B cell (primary cell): Measurements from ENCODE around the gene UNC79. TPM values are rescaled to one million over a fixed set of nuclear protein-coding genes. Genes with fewer than 3 reads are reported as not detected.

Experiments used
- ATAC-seq: fragments of 200-7000 bp; cut with Tn5 transposase; one replicate; pipeline ENCODE4 v1.10.0; 2021; ENCODE audit warnings: low read depth, mild to moderate bottlenecking, moderate number of reproducible peaks, moderate library complexity
- CTCF ChIA-PET: fragments of 350-600 bp; sonication (Branson Sonifier 250); formaldehyde crosslinking; loops from one replicate; lab custom pipeline; 2021; ENCODE audit warnings: antibody characterized with exemption, inconsistent platforms; lab: Charles Lee
- POLR2A ChIA-PET: fragments of 350-600 bp; sonication (Branson Sonifier 250); formaldehyde crosslinking; loops from one replicate; lab custom pipeline; 2021; ENCODE audit warnings: antibody characterized with exemption; lab: Charles Lee
- DNase-seq: peaks from one replicate; pipeline ENCODE4 v3.0.0; 2013
- H2AFZ ChIP-seq: 2 replicates; pipeline ENCODE4 v1.6.1; 2012; ENCODE audit warnings: mild to moderate bottlenecking, low read depth, low read length; ENCODE audit not compliant: insufficient read depth, poor library complexity, severe bottlenecking
- H3K27ac ChIP-seq, 2 donors: 1 replicate in 1 of 2; 2 replicates in 1 of 2; pipeline ENCODE4 v1.5.1; 2012 to 2013; ENCODE audit warnings: low read length in 2 of 2, mild to moderate bottlenecking in 2 of 2, moderate library complexity in 1 of 2
- H3K27me3 ChIP-seq, 4 experiments: fragments of 200-600 bp in 1 of 4; sonication (generic) in 1 of 4; replicated peaks in 1 of 4; 1 replicate in 2 of 4; 2 replicates in 2 of 4; pipeline versions ENCODE4 v1.6.1 to v1.7.0; 2013 to 2016; ENCODE audit warnings: low read length in 3 of 4, mild to moderate bottlenecking in 2 of 4, mixed read lengths in 1 of 4, moderate library complexity in 1 of 4; ENCODE audit not compliant: insufficient read depth in 4 of 4, control insufficient read depth in 3 of 4; ENCODE audit errors: control extremely low read depth in 1 of 4
- H3K36me3 ChIP-seq, 2 experiments: replicated peaks in 1 of 2; 1 replicate in 1 of 2; 2 replicates in 1 of 2; pipeline versions ENCODE4 v1.6.1 to v1.7.1; 2013; ENCODE audit warnings: low read length in 1 of 2; ENCODE audit not compliant: insufficient read depth in 2 of 2, control insufficient read depth in 1 of 2; ENCODE audit errors: control extremely low read depth in 1 of 2, extremely low read depth in 1 of 2
- H3K4me1 ChIP-seq, 2 donors: fragments of 200-600 bp in 1 of 2; sonication (generic) in 1 of 2; 1 replicate in 1 of 2; 2 replicates in 1 of 2; pipeline versions ENCODE4 v1.5.1 to v1.6.1; 2013 to 2017; ENCODE audit warnings: low read length in 2 of 2; ENCODE audit not compliant: control insufficient read depth in 2 of 2, insufficient read depth in 2 of 2
- H3K4me2 ChIP-seq: replicated peaks from 2 replicates; pipeline ENCODE3; 2012; ENCODE audit warnings: mild to moderate bottlenecking, low read depth, low read length; ENCODE audit not compliant: poor library complexity, severe bottlenecking
- H3K4me3 ChIP-seq, 5 experiments: fragments of 200-600 bp in 1 of 5; sonication (generic) in 1 of 5; 1 replicate in 3 of 5; 2 replicates in 2 of 5; pipeline versions ENCODE4 v1.5.1 to v1.7.0; 2011 to 2016; ENCODE audit warnings: low read length in 4 of 5, mild to moderate bottlenecking in 4 of 5, low read depth in 2 of 5, control low read depth in 1 of 5, moderate library complexity in 1 of 5; ENCODE audit not compliant: insufficient read depth in 1 of 5; ENCODE audit errors: control extremely low read depth in 1 of 5, extremely low read depth in 1 of 5
- H3K79me2 ChIP-seq: fragments of 200-600 bp; sonication (generic); one replicate; pipeline ENCODE4 v1.6.0; 2016; ENCODE audit warnings: low read length; ENCODE audit not compliant: control insufficient read depth, insufficient read depth
- H3K9ac ChIP-seq: fragments of 200-600 bp; sonication (generic); 2 replicates; pipeline ENCODE4 v1.6.1; 2017; ENCODE audit warnings: mild to moderate bottlenecking, low read length, moderate library complexity
- H3K9me3 ChIP-seq, 3 donors: one replicate each; pipeline versions ENCODE4 v1.6.1 to v1.7.1; 2013; ENCODE audit warnings: low read length in 2 of 3; ENCODE audit not compliant: control insufficient read depth in 2 of 3, insufficient read depth in 1 of 3; ENCODE audit errors: control extremely low read depth in 1 of 3
- H4K20me1 ChIP-seq: 2 replicates; pipeline ENCODE4 v1.6.0; 2012; ENCODE audit warnings: mild to moderate bottlenecking, low read length; ENCODE audit not compliant: insufficient read depth, control insufficient read depth, poor library complexity, severe bottlenecking
- H3K27ac Mint-ChIP-seq: one replicate; pipeline ENCODE4 v1.8.0; 2021; ENCODE audit warnings: mixed read lengths
- H3K27me3 Mint-ChIP-seq: one replicate; pipeline ENCODE4 v1.8.0; 2021; ENCODE audit warnings: mixed read lengths
- H3K4me1 Mint-ChIP-seq: one replicate; pipeline ENCODE4 v1.8.0; 2021; ENCODE audit warnings: mixed read lengths
- H3K4me3 Mint-ChIP-seq: one replicate; pipeline ENCODE4 v1.8.0; 2021; ENCODE audit warnings: mixed read lengths
- H3K9me3 Mint-ChIP-seq: one replicate; pipeline ENCODE4 v1.8.0; 2022; ENCODE audit warnings: mixed read lengths; ENCODE audit not compliant: insufficient read depth
- CTCF ChIP-seq: fragments of 200-600 bp; IDR thresholded peaks from one replicate; pipeline ENCODE4 v1.8.0; 2022; ENCODE audit warnings: antibody characterized with exemption, mild to moderate bottlenecking
- EZH2 ChIP-seq: IDR thresholded peaks from 2 replicates; pipeline ENCODE4 v1.6.1; 2012; ENCODE audit warnings: borderline replicate concordance, low read depth, mild to moderate bottlenecking, moderate library complexity, low read length; ENCODE audit not compliant: insufficient read depth, poor library complexity, severe bottlenecking
- WGBS: methylation state at CpG from one replicate; pipeline ENCODE4 v1.1.5; 2013; ENCODE audit warnings: missing lambda C conversion rate; ENCODE audit not compliant: insufficient coverage; 5-methylcytosine and 5-hydroxymethylcytosine counted together
- intact Hi-C: fragments of 100-400 bp; cut with micrococcal nuclease; formaldehyde crosslinking; loops from one replicate; pipeline ENCODE4 v1.10.0; 2022
- polyA plus RNA-seq: library from polyadenylated mRNA; depleted of rRNA; stranded (reverse); fragments of >200 nt; gene quantifications from 2 replicates; pipeline ENCODE4 v1.2.3, GENCODE V29; 2012
- total RNA-seq, 2 donors: library from RNA; stranded (reverse); fragments of 120-200 nt in 1 of 2; gene quantifications; 1 replicate in 1 of 2; 2 replicates in 1 of 2; pipeline versions ENCODE4 v1.2.3 to v1.2.4, GENCODE V29; 2013 to 2022

Gene UNC79
- total and polyA plus RNA-seq, 2 donors (not counting 1 experiment from before 2014, with no cell fraction given), result 0.04 to 0.15 TPM

DNA sequence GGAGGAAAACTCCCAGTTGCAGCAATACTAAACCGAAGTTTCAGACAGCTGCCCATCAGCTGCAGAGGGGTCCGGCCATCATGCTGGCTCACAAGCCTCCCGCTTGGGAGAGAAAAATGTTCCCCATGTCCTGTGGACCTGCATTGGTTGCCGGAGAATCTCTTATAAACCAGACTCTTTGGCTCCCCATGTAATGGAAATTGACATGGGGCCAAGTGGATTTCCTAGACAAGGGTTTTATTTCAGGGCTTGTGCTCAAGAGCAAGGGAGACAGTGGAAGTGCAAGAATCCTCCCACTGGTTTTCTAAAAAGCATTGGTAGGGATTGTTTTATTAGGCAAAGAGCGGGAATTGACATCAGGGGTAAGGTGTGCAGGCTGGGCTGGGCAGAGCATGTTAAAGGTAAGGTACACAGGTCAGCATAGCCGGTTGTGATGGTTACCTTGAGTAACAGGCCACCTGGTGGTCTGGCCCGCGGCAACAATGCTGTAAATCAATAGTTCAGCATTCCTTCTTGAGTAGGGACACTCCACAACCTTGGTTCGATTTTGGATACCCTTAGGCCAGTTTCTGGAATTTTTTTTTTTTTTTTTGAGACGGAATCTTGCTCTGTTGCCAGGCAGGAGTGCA lies 135.4 kb downstream of the UNC79 start:
- no peaks in the 10 kb centered on the region for H3K9me3 ChIP-seq
- DNase-seq, result no peak
- H3K79me2 ChIP-seq, result no peaks in the 10 kb centered on the region
- H4K20me1 ChIP-seq, result no peaks in the 10 kb centered on the region
- POLR2A ChIA-PET, result no interaction called here
- H3K9ac ChIP-seq, result no peak overlapping the region
- Mint-ChIP-seq H3K4me1 (no peaks in the 10 kb centered on the region), H3K27ac (no peak overlapping the region), H3K27me3 (peaks cover 23% of the 10 kb centered on the region), H3K9me3 (no peaks in the 10 kb centered on the region), H3K4me3 (no peak overlapping the region)
- H3K27me3 ChIP-seq, result no peaks in the 10 kb centered on the region
- no peak overlapping the region for H2AFZ ChIP-seq
- no peak for TF ChIP-seq CTCF
- TF ChIP-seq EZH2, result no peak
- H3K36me3 ChIP-seq, result no peaks in the 10 kb centered on the region
- ATAC-seq, result no peak
- no peak overlapping the region for H3K4me3 ChIP-seq
- CTCF ChIA-PET, result no interaction called here
- H3K4me2 ChIP-seq, result no peak overlapping the region
- 90% methylated on average over 8 of the region's 10 CpGs for WGBS
- no peak overlapping the region for H3K27ac ChIP-seq
- H3K4me1 ChIP-seq, result no peaks in the 10 kb centered on the region
- intact Hi-C loops, result no loop called here

DNA sequence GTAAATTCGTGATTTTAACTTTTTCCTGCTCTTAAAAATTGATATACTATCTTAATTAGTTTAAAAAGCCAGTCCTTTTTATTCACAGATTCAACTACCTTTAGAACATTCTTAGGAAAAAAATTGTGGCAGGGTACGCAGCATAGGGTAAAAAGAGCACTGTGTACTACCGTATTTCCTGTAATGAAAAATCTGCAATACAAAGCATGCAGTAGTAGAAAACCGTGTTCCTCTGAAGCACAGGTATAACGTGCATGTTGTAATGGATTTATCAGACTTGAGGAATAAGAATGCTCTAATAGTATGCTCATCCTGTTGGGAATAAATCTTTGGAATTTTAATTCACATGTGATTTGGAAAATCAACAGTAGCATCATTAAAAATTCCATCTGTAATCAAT lies 140.5 kb downstream of the UNC79 start:
- Histone ChIP-seq H3K9me3 (no peaks in the 10 kb centered on the region), H3K4me1 (no peaks in the 10 kb centered on the region), H2AFZ (no peak overlapping the region), H3K27me3 (peaks cover 0 to 4% (median 0%) of the 10 kb centered on the region in 4 experiments), H3K4me2 (no peak overlapping the region), H3K36me3 (no peaks in the 10 kb centered on the region), H3K4me3 (no peak overlapping the region), H3K79me2 (no peaks in the 10 kb centered on the region), H4K20me1 (no peaks in the 10 kb centered on the region), H3K27ac (no peak overlapping the region), H3K9ac (no peak overlapping the region)
- no CpG with 5 or more reads among the region's 5 CpGs for WGBS
- no peak overlapping the region for H3K27ac Mint-ChIP-seq
- no peak for DNase-seq
- H3K9me3 Mint-ChIP-seq, result no peaks in the 10 kb centered on the region
- intact Hi-C loops, result no loop called here
- peaks cover 19% of the 10 kb centered on the region for H3K27me3 Mint-ChIP-seq
- TF ChIP-seq EZH2 (no peak), CTCF (no peak)
- POLR2A ChIA-PET, result no interaction called here
- H3K4me1 Mint-ChIP-seq, result no peaks in the 10 kb centered on the region
- no peak overlapping the region for H3K4me3 Mint-ChIP-seq
- no peak for ATAC-seq
- CTCF ChIA-PET, result no interaction called here
